OCI-LY1 (cell line): ENCODE data around the gene DCC.

Experiments used
- EZH2 ChIP-seq: fragments of 200-600 bp; sonication (generic), shearing (Covaris generic); IDR thresholded peaks from 2 replicates; pipeline ENCODE4 v1.8.0; 2017; ENCODE audit warnings: borderline replicate concordance, mixed run types, mild to moderate bottlenecking, antibody characterized with exemption, low read length, moderate library complexity, mixed read lengths
- TF ChIP-seq, protein P1 (sequence below): fragments of 200-600 bp; sonication (generic), shearing (Covaris generic); IDR thresholded peaks from 2 replicates; pipeline ENCODE4 v1.5.1; 2017; ENCODE audit warnings: mild to moderate bottlenecking, antibody characterized with exemption, low read length, moderate library complexity, mixed read lengths

DNA sequence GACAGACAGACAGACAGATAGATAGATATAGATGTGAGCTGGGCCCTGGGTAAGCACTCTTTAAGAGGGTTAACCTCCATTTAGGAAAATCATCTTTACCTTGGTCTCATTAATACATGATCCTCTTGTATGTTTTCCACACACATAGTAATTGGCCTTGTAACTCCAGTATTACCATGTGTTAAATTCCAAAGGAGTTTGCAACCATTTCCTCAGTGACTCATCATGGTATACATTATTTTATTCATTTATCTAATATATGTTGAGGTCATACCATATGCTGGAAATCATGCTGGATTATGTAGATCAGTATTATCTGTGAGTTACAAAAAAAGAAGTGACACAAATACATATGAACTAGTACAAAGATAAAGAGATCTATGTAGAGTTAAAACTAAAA is 504.3 kb downstream of the DCC start:
- TF ChIP-seq, protein P1, sequence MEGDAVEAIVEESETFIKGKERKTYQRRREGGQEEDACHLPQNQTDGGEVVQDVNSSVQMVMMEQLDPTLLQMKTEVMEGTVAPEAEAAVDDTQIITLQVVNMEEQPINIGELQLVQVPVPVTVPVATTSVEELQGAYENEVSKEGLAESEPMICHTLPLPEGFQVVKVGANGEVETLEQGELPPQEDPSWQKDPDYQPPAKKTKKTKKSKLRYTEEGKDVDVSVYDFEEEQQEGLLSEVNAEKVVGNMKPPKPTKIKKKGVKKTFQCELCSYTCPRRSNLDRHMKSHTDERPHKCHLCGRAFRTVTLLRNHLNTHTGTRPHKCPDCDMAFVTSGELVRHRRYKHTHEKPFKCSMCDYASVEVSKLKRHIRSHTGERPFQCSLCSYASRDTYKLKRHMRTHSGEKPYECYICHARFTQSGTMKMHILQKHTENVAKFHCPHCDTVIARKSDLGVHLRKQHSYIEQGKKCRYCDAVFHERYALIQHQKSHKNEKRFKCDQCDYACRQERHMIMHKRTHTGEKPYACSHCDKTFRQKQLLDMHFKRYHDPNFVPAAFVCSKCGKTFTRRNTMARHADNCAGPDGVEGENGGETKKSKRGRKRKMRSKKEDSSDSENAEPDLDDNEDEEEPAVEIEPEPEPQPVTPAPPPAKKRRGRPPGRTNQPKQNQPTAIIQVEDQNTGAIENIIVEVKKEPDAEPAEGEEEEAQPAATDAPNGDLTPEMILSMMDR = no peak
- TF ChIP-seq EZH2 = no peak
